H9 (cell line): ENCODE measurements around the gene MGMT. TPM values are rescaled to one million over a fixed set of nuclear protein-coding genes. Genes with fewer than 3 reads are reported as not detected.

Source experiments
- DNase-seq: peaks from one replicate; pipeline ENCODE4 v3.0.0-alpha.2; 2017
- H2AFZ ChIP-seq: one replicate; pipeline ENCODE4 v1.6.1; 2013; ENCODE audit warnings: mild to moderate bottlenecking, low read length, control low read depth, moderate library complexity
- H2AK5ac ChIP-seq: 2 replicates; pipeline ENCODE4 v1.6.1; 2013; ENCODE audit warnings: low read length, control low read depth, mixed read lengths; ENCODE audit not compliant: insufficient read length
- H2BK120ac ChIP-seq: one replicate; pipeline ENCODE4 v1.6.1; 2013; ENCODE audit warnings: low read depth, mild to moderate bottlenecking, low read length, control low read depth, inconsistent platforms; ENCODE audit not compliant: poor library complexity, severe bottlenecking
- H2BK12ac ChIP-seq: 2 replicates; pipeline ENCODE4 v1.6.1; 2013; ENCODE audit warnings: low read length, control low read depth, mixed read lengths, low read depth; ENCODE audit not compliant: insufficient read length
- H2BK15ac ChIP-seq: 2 replicates; pipeline ENCODE4 v1.6.1; 2013; ENCODE audit warnings: low read depth, low read length, control low read depth
- H2BK20ac ChIP-seq: one replicate; pipeline ENCODE4 v1.6.1; 2013; ENCODE audit warnings: low read depth, mild to moderate bottlenecking, low read length, control low read depth, inconsistent platforms; ENCODE audit not compliant: poor library complexity, severe bottlenecking
- H2BK5ac ChIP-seq: 2 replicates; pipeline ENCODE4 v1.6.1; 2013; ENCODE audit warnings: low read length, control low read depth, mixed read lengths; ENCODE audit not compliant: insufficient read length
- H3K14ac ChIP-seq: 2 replicates; pipeline ENCODE4 v1.6.1; 2013; ENCODE audit warnings: low read length, control low read depth; ENCODE audit not compliant: insufficient read depth
- H3K18ac ChIP-seq: 2 replicates; pipeline ENCODE4 v1.6.1; 2013; ENCODE audit warnings: low read depth, mild to moderate bottlenecking, mixed read lengths, low read length, control low read depth; ENCODE audit not compliant: insufficient read length
- H3K23ac ChIP-seq: 2 replicates; pipeline ENCODE4 v1.6.1; 2013; ENCODE audit warnings: low read length, control low read depth, mixed read lengths, low read depth; ENCODE audit not compliant: insufficient read length
- H3K23me2 ChIP-seq: 2 replicates; pipeline ENCODE4 v1.6.1; 2013; ENCODE audit warnings: low read depth, mild to moderate bottlenecking, mixed read lengths, low read length, control low read depth; ENCODE audit not compliant: insufficient read length, poor library complexity, severe bottlenecking
- H3K27ac ChIP-seq: 2 replicates; pipeline ENCODE4 v1.5.1; 2013; ENCODE audit warnings: low read length, control low read depth, mixed read lengths, low read depth; ENCODE audit not compliant: insufficient read length
- H3K27me3 ChIP-seq: 2 replicates; pipeline ENCODE4 v1.6.1; 2013; ENCODE audit warnings: low read length, control low read depth, inconsistent platforms; ENCODE audit not compliant: insufficient read depth
- H3K4ac ChIP-seq: 2 replicates; pipeline ENCODE4 v1.6.1; 2013; ENCODE audit warnings: low read depth, mild to moderate bottlenecking, control low read depth, inconsistent platforms, low read length, moderate library complexity
- H3K4me1 ChIP-seq: 2 replicates; pipeline ENCODE4 v1.6.1; 2013; ENCODE audit warnings: low read length, control low read depth, inconsistent platforms; ENCODE audit not compliant: insufficient read depth
- H3K4me2 ChIP-seq: 2 replicates; pipeline ENCODE4 v1.6.1; 2013; ENCODE audit warnings: low read length, control low read depth, mixed read lengths; ENCODE audit not compliant: insufficient read length, insufficient read depth
- H3K56ac ChIP-seq: 2 replicates; pipeline ENCODE4 v1.6.1; 2013; ENCODE audit warnings: low read depth, mild to moderate bottlenecking, mixed read lengths, low read length, control low read depth; ENCODE audit not compliant: insufficient read length
- H3K79me1 ChIP-seq: 2 replicates; pipeline ENCODE4 v1.6.1; 2013; ENCODE audit warnings: low read depth, mild to moderate bottlenecking, moderate library complexity, low read length, control low read depth, inconsistent platforms; ENCODE audit not compliant: insufficient read depth, poor library complexity, severe bottlenecking
- H3K79me2 ChIP-seq: 2 replicates; pipeline ENCODE4 v1.6.1; 2013; ENCODE audit warnings: low read length, control low read depth, inconsistent platforms; ENCODE audit not compliant: insufficient read depth
- H3K9ac ChIP-seq: 2 replicates; pipeline ENCODE4 v1.6.1; 2013; ENCODE audit warnings: low read length, control low read depth, mixed read lengths; ENCODE audit not compliant: insufficient read length; ENCODE audit errors: extremely low read depth
- H3K9me3 ChIP-seq: one replicate; pipeline ENCODE4 v1.6.1; 2013; ENCODE audit warnings: low read depth, low read length, inconsistent platforms; ENCODE audit not compliant: control insufficient read depth
- H3T11ph ChIP-seq: one replicate; pipeline ENCODE4 v1.6.1; 2013; ENCODE audit warnings: mild to moderate bottlenecking, low read length, control low read depth, inconsistent platforms
- H4K20me1 ChIP-seq: one replicate; pipeline ENCODE4 v1.6.1; 2013; ENCODE audit not compliant: control insufficient read depth, insufficient read length, insufficient read depth
- H4K5ac ChIP-seq: 2 replicates; pipeline ENCODE4 v1.6.1; 2013; ENCODE audit warnings: low read depth, mild to moderate bottlenecking, mixed read lengths, low read length, control low read depth; ENCODE audit not compliant: insufficient read length
- H4K8ac ChIP-seq: replicated peaks from 2 replicates; pipeline ENCODE4 v1.6.1; 2013; ENCODE audit warnings: low read length, control low read depth, mixed read lengths, low read depth; ENCODE audit not compliant: insufficient read length
- H4K91ac ChIP-seq: 2 replicates; pipeline ENCODE4 v1.6.1; 2013; ENCODE audit warnings: low read depth, mild to moderate bottlenecking, moderate library complexity, mixed read lengths, low read length, control low read depth; ENCODE audit not compliant: insufficient read length
- H3K27ac Mint-ChIP-seq, 3 experiments: 2 replicates in 2 of 3; 3 replicates in 1 of 3; pipeline ENCODE4 v1.8.0; 2020 to 2021; ENCODE audit warnings: mixed read lengths in 3 of 3, mild to moderate bottlenecking in 1 of 3, moderate library complexity in 1 of 3
- H3K27me3 Mint-ChIP-seq: 2 replicates; pipeline ENCODE4 v1.8.0; 2021; ENCODE audit warnings: low read depth, mild to moderate bottlenecking, moderate library complexity, mixed read lengths
- H3K36me3 Mint-ChIP-seq, 3 experiments: 2 replicates in 2 of 3; 3 replicates in 1 of 3; pipeline ENCODE4 v1.8.0; 2020 to 2021; ENCODE audit warnings: low read depth in 3 of 3, mixed read lengths in 3 of 3; ENCODE audit not compliant: insufficient read depth in 1 of 3
- H3K4me1 Mint-ChIP-seq, 2 experiments: 2 replicates each; pipeline ENCODE4 v1.8.0; 2020; ENCODE audit warnings: mixed read lengths in 2 of 2
- H3K4me3 Mint-ChIP-seq, 2 experiments: 2 replicates in 1 of 2; 3 replicates in 1 of 2; pipeline ENCODE4 v1.8.0; 2020 to 2021; ENCODE audit warnings: mild to moderate bottlenecking in 2 of 2, mixed read lengths in 2 of 2, moderate library complexity in 1 of 2
- H3K9me3 Mint-ChIP-seq, 2 experiments: 2 replicates in 1 of 2; 3 replicates in 1 of 2; pipeline ENCODE4 v1.8.0; 2020; ENCODE audit warnings: mild to moderate bottlenecking in 2 of 2, mixed read lengths in 2 of 2, moderate library complexity in 1 of 2
- CTCF ChIP-seq: fragments of 200-600 bp; sonication (generic); conservative IDR thresholded peaks from 3 replicates; pipeline ENCODE4 v1.8.0; 2021; ENCODE audit warnings: antibody characterized with exemption, mild to moderate bottlenecking
- WGBS: extraction: QIAGEN DNeasy Blood & Tissue Kit; methylation state at CpG from one replicate; pipeline ENCODE4 v1.1.7; 2013; ENCODE audit warnings: missing lambda C conversion rate, low lambda C conversion rate, mixed read lengths; ENCODE audit not compliant: insufficient read length; ENCODE audit errors: extremely low coverage; 5-methylcytosine and 5-hydroxymethylcytosine counted together
- total RNA-seq: library from RNA; stranded (reverse); gene quantifications from 2 replicates; pipeline ENCODE4 v1.2.1, GENCODE V29; 2021

The MGMT gene
- total RNA-seq, 1 experiment from 2014 or later, result 18.4 TPM

GRCh38 chr10:129547608-129548007, 80.6 kb downstream of the MGMT start:
- no peak for TF ChIP-seq CTCF
- no peaks in the 10 kb centered on the region for H3K27me3 ChIP-seq
- H3K4me3 Mint-ChIP-seq, result no peak overlapping the region
- no peak overlapping the region for H3K56ac ChIP-seq
- no peak overlapping the region for H2BK12ac ChIP-seq
- no peak overlapping the region for H4K8ac ChIP-seq
- H3K4me1 ChIP-seq, result no peaks in the 10 kb centered on the region
- no peaks in the 10 kb centered on the region for H3K9me3 Mint-ChIP-seq
- WGBS, result no CpG with 5 or more reads among the region's 7 CpGs
- H3K79me1 ChIP-seq, result no peaks in the 10 kb centered on the region
- peaks cover 0 to 3% of the 10 kb centered on the region in 2 experiments; a peak in 1 of 4 replicates for H3K4me1 Mint-ChIP-seq
- no peaks in the 10 kb centered on the region; a peak in 1 of 7 replicates for H3K36me3 Mint-ChIP-seq
- no peak overlapping the region for H2BK15ac ChIP-seq
- H4K91ac ChIP-seq, result no peak overlapping the region
- H3K79me2 ChIP-seq, result no peaks in the 10 kb centered on the region
- no peak overlapping the region for H2AFZ ChIP-seq
- no peaks in the 10 kb centered on the region for H3K27me3 Mint-ChIP-seq
- no peak for DNase-seq
- no peaks in the 10 kb centered on the region for H3K23me2 ChIP-seq
- H3T11ph ChIP-seq, result no peak overlapping the region
- no peak overlapping the region for H3K4me2 ChIP-seq
- H3K9ac ChIP-seq, result no peak overlapping the region
- no peaks in the 10 kb centered on the region for H4K20me1 ChIP-seq
- no peak overlapping the region for H3K23ac ChIP-seq
- H3K14ac ChIP-seq, result no peak overlapping the region
- H3K27ac Mint-ChIP-seq, result no peak overlapping the region; a peak in 1 of 7 replicates
- H3K18ac ChIP-seq, result no peak overlapping the region
- no peak overlapping the region for H2BK120ac ChIP-seq
- no peak overlapping the region for H4K5ac ChIP-seq
- no peaks in the 10 kb centered on the region for H3K9me3 ChIP-seq
- H2BK5ac ChIP-seq, result no peak overlapping the region
- no peak overlapping the region for H3K4ac ChIP-seq
- H3K27ac ChIP-seq, result no peak overlapping the region
- H2AK5ac ChIP-seq, result no peak overlapping the region
- H2BK20ac ChIP-seq, result no peak overlapping the region
